ENCODE results near the gene TRIM41.
"Not testable (repeated sequence)": the region's sequence is repeated elsewhere in the genome, so short reads cannot be mapped to it uniquely, and the experiment has no call there.

TRIM41 gene

GRCh38 chr5:181223058-181223728, at the start of gene TRIM41:
Gene TRIM41 (plus strand): TSS chr5:181223281. CDS start chr5:181224000, 719 bp downstream.
- TF ChIP-seq CTCF (IDR thresholded peaks at IDR 0.05; ENCODE audit: low read depth, low read length) = no peak
- DNase-seq (ENCODE audit: extremely low read depth, low read depth) = peak; percentile 97

- DNase-seq (ENCODE audit: extremely low read depth, low read depth) = no peak
- no peak for TF ChIP-seq CTCF (IDR thresholded peaks at IDR 0.05; ENCODE audit: low read depth, low read length)
These were observed 49.4 kb upstream of the TRIM41 start for GRCh38 chr5:181173420-181174342.

GRCh38 chr5:181176254-181176952, 46.7 kb upstream of the TRIM41 start:
- no peak for DNase-seq (ENCODE audit: extremely low read depth, low read depth)
- no peak for TF ChIP-seq CTCF (IDR thresholded peaks at IDR 0.05; ENCODE audit: low read depth, low read length)

GRCh38 chr5:181177559-181177958, 45.5 kb upstream of the TRIM41 start:
- DNase-seq (ENCODE audit: extremely low read depth, low read depth) = not testable (repeated sequence)

GRCh38 chr5:181181650-181182565, 41.2 kb upstream of the TRIM41 start:
- DNase-seq (ENCODE audit: extremely low read depth, low read depth) = no peak
- TF ChIP-seq CTCF (IDR thresholded peaks at IDR 0.05; ENCODE audit: low read depth, low read length) = peak; percentile 77

GRCh38 chr5:181182651-181183050, 40.4 kb upstream of the TRIM41 start:
- no peak for DNase-seq (ENCODE audit: extremely low read depth, low read depth)
- TF ChIP-seq CTCF (IDR thresholded peaks at IDR 0.05; ENCODE audit: low read depth, low read length) = no peak

GRCh38 chr5:181184845-181185216, 38.2 kb upstream of the TRIM41 start:
- DNase-seq (ENCODE audit: extremely low read depth, low read depth) = no peak
- no peak for TF ChIP-seq CTCF (IDR thresholded peaks at IDR 0.05; ENCODE audit: low read depth, low read length)
